HL-60 (cell line): Measurements from ENCODE around the gene LILRA6. TPM values are rescaled to one million over a fixed set of nuclear protein-coding genes. Genes with fewer than 3 reads are reported as not detected.

Experiments
- microRNA-seq: library from miRNA; unstranded; fragments of <30 nt; microRNA quantifications from one replicate; pipeline ENCODE4, GENCODE V29; 2018

Gene LILRA6

Small RNA genes within 50 kb of the gene (microRNA-seq; reads per million reads assigned to microRNA genes)
- not detected for gene MIR4752
